ENCODE results near the gene FAM98A.

The FAM98A gene

DNA sequence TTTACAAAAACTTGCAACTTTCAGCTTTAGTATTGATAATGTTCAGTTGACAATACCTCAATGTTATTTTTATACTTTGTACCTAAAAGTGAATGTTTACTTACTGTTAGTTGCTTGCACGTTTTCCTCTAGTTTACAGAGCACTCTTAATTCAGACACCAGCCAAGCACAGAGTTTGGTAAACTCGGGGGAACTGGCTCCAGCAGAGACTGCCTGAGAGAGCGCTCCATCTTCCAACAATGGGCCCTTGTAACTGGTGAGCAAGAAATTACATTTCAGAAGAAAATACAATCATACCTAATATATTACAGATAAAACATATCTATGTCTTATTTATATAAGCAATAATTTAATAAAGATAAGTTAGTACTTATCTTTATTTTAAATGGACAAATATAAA lies 3.7 kb downstream of the FAM98A start:
- DNase-seq, result no peak

DNA sequence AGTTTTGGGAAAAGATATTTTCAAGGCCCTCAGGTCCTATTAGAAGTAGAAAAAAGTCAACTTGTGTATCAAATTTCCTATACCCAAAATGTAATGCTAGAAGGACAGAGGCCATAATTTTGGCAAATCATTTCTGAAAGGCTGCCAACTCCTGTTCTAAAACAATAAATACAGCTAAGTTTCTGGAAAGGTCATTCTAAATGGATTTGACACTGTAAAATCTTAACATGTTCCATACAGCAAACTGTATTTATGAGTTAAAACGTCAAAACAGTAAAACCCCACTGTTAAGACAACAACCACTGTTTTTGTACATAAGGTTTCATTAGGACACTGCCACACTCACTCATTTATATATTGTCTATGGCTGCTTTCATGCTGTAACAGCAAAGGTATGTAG lies 9.7 kb downstream of the FAM98A start:
- no peak for DNase-seq

DNA sequence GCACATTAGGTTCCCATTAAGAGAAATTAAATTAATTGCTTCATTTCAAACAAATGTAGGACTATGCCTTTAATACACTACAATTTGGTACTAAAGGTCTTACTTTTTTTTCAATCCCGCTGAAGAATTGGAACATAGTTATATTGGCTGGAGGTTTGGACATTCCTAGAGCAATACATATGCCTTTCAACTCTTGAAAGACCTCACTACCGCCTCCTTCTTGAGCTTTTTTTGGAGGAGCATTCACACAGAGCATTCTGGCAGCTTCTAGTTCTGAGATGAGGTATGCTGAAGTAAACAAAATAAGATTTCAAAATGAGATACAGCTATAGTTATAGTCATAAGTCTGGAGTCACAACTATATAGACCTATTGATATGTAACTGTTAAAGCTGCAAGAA lies 10.9 kb downstream of the FAM98A start:
- no peak for DNase-seq

DNA sequence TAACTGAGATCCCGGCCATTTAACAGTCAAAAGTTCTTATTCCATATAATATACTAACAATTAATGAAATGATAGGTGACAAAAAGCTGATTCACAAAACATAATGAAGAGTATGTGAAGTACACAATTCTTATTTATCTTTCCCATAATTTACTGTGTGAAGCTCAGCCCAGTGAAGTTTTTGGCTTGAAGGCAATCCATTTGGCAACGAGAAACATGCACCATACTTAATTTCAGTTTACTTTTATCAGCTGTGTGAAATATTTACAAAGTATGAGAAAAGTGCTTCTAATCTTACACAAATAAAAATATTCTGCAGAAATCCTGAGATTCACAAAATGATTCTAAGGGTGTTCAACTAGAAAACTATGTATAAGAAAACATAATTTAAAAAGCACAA lies 12.3 kb downstream of the FAM98A start:
- no peak for DNase-seq

DNA sequence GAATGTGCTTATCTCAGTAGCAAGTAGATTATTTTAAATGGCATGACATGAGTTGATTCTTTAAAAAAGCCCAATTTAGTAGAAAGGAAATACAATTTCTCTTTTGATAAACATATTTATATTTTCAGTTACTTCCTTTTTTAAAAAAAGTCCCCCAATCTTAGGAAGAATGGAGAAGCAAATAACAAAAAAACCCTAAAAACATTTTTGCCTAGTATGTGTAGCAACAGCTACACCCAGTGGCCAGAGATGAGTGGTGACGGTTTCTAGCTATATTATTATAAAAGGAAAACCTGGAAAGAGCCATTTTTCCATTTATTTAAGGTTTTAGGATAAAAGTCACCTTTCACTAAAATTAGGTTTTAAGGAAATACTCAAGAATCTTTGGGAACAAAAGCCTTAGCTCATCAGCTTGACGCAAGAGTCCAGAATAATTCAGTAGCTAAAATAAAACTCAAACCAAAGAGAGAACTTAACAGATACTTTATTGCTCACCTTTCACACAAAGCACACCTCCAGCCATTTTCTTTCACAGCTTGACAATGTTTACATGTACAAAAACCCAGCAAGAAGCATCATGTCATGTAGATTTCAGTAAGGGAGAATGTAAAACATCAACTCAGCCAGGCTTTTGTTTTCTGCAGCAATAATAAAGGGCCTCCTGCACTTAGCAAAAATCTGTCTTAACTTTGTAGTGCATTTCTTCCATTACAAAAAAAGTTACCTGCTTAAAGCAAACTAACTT lies 15.7 kb downstream of the FAM98A start:
- peak; percentile 39 for DNase-seq

DNA sequence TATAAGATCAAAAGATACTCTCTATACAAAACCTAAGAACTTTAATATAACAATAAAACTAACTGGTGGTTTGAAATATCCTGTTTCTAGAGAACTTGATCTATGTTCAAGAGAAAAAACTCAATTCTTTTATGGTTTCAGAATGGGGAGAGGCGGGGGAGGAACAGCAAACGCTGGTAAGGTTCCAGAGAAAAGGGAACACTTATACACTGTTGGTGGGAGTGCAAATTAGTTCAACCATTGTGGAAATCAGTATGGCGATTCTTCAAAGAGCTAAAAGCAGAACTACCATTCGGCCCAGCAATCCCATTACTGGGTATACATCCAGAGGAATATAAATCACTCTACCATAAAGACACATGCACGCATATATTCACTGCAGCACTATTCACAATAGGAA lies 17.2 kb downstream of the FAM98A start:
- no peak for DNase-seq

DNA sequence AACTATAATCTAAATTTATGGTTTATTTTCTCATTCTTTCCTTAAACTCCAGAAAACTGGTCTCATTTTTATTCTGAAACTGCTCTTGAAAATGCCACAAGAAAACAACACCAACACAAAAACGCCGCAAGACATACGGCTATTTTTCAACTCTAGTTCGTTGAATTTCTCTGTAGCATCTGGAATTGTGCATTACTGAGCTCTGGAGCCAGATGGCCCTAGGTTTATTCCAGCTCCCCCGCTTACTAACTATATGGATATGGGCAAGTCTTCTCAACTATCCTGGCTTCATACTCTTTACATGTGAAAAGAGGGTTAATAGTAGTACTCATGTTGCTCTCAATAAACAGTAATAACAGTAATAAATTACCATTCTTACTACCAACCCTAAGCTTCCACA lies 19.9 kb downstream of the FAM98A start:
- DNase-seq, result no peak

DNA sequence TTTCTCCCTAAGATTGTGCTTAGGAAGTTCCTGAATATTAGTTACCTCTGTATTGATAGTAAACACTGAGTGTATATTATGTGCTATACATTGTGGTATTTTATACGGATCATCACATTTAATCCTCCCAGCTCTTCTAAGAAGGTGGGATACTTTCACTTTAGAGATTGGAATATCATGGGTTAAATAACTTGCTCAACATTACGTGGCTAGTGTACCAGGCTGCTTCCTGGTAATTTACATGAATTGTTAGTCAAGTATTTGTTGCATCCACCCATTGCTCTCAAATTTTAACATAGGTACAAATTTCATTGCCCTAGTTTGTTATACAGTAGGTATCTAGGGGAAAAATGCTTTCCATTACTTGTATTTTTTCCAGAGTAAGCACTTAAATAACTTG lies 21.4 kb downstream of the FAM98A start:
- no peak for DNase-seq

DNA sequence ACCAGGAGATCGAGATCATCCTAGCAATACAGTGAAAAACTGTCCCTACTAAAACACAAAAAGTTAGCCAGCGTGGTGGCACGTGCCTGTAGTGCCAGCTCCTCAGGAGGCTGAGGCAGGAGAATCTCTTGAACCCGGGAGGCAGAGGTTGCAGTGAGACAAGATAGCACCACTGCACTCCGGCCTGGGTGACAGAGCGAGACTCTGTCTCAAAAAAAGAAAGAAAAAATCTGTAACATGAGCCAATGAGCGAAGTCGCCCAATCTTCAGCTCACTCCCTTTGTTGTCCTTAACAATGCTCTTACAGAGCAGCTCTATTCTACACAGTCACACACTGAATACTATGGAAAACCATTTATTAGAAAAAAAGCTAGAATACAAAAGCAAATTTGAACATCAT lies 22.0 kb downstream of the FAM98A start:
- DNase-seq, result no peak

DNA sequence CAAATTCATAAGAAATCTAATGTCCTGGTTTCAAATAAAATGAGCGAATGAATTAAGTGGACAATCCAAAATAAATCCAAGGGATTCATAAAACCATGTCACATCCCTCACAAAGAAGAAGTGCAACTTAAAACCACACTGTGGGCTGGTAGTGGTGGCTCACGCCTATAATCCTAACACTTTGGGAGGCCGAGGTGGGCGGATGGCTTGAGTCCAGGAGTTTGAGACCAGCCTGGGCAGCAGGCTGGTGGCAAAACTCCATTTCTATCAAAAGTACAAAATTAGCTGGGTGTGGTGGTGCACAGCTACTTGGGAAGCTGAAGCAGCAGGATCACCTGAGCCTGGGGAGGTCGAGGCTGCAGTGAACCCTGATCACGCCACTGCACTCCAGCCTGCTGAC lies 25.4 kb downstream of the FAM98A start:
- DNase-seq, result no peak

DNA sequence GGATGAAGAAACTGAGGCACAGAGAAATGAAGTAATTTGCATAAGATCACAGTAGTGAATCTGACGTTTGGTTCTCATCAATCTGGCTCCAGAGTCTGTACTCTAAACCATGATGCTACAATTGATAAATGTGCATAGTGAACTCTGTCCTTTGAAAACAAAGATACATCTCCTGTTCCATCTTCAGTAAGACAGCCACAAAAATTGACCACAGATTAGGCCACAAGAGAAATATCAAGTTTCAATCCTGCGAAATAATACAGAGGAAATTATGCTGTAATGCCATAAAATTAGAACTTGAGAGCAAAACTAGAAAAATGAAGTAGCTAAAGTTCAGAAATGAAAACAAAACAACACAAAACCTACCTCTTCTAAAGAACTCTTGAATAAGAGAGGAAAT lies 28.4 kb downstream of the FAM98A start:
- DNase-seq, result no peak

DNA sequence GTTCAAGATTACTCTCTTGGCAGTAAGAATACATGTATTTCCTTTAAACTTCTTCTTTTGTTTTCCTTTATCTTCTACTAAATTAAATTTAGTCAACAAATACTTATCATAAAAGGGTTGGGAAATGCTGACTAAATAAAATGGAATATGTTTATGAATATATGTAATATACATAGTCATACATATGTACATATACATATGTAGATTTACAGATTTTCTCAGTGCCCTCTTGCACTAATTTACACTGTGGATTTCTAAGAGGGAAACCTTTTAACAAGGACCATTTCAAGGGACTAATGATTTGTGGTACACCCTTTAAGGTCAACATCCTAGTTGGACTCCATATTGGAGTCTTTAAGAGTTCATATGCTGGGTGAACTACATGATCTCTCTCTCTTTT lies 37.2 kb downstream of the FAM98A start:
- DNase-seq, result no peak

DNA sequence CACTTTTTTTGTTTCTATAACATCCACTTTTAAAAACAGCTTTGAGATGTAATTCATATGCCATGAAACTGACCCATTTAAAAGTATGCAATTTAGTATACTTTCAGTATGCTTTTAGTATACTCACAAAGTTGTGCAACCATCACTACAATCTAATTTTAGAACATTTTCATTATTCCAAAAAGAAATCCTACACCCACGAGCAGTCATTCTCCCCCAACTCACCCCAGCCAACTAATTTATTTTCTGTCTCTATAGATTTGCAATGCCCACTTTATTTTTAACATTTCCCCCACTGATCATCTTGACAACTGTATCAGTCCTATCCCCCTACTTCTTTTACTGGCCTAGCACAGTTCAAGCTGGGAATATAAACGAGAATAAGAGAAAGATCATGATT lies 39.1 kb downstream of the FAM98A start:
- no peak for DNase-seq

DNA sequence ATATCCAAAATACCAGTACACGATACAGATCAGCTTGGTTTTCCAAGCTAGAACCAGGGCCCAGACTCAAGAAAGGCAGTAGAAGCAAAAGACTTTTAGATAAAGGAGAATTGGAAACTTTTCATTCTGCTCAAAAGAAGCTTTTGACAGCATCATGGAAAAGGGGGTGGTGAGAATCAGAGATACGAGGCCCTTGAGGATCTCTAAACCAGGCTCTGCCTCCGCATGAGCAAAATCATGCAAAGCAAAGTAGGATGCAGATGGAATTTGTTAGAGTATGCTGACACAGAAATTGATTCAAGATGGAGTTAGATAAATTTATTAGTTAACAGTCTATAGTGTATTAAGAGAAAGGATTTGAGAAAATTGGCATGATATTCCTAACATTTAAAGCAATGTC lies 39.8 kb downstream of the FAM98A start:
- DNase-seq, result no peak

DNA sequence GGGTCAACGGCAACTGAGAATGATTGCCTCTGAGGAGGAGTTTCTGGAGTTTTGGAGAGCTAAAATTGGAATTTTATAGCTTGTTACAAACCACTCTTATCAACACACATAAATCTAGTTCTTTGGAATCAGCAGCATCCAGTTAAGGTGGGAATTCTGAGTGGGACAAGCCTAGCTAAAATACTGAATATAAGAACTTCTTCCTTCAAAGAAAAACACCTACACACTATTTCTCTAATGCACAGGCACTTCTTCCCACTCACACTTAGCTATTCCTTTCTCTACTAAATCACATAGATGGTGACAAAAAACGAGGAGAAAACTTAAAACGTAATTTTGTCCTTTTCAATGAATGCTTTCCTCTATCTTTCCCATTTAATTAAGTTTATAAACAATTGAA lies 43.4 kb downstream of the FAM98A start:
- DNase-seq, result no peak

DNA sequence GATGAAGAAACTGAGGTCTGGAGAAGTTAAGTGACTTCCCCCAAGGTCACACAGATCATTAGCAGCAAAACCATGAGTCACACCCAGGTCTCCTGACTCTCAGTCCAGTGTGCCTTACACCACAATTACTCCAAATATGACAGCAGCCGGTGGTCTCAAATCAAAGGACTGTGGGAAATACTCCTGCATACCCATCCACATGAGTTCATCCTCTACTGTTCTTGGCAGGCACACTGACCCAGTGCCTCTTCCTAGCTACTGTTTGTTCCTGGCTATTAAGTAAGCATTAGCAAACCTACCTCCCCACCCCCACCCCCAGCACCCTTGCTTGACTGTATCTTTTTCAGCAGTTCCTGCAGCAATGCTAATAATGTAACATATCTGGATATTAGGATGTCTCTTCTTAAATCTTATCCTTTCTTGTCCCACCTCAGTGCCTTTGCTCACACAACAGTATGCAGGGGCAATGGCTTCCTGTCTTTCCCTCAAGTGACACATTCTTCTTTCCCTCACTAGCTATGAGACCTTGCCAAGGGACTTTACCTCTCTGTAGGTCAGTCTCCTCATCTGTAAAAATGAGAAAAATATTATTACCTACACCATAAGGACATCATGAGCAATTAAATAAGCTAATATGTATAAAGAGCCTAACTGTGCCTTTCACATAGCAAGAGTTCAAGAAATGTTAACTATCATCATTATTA lies 46.2 kb downstream of the FAM98A start:
- DNase-seq, result no peak

DNA sequence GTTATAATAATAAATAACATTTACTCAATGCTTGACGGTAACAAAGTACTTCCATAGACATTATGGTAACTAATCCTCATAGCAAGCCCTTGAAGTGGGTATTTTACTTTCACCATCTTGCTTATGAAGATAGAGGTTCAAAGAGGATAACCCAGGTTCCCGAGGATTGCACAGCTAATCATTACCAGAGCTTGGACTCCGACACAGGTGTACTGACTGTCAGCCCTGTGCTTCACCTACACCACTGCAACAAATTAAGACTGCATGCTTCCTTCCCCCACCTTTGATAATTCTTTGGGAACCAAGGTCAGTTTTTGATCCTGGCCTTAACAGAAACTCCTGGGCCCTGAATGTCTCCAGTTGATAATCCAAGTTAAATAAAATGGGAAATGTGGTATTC lies 48.9 kb downstream of the FAM98A start:
- no peak for DNase-seq

DNA sequence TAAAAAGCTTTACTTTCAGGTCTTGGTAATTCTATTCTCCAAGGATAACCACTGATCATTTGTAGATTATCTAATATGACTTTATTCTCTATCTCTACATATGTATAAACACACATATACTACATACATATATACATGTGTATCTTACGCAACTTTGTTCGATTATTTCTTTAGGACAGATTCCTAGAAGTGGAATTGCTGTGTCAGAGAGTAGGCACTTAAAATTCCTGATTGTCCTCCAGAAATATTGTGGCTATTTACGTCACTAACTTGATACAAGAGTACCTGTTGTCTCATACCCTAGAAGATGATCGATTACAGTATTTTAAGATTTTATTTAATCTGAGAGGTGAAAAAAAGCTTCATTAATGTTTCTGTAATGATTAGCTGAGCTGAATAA lies 57.9 kb downstream of the FAM98A start:
- DNase-seq, result no peak

DNA sequence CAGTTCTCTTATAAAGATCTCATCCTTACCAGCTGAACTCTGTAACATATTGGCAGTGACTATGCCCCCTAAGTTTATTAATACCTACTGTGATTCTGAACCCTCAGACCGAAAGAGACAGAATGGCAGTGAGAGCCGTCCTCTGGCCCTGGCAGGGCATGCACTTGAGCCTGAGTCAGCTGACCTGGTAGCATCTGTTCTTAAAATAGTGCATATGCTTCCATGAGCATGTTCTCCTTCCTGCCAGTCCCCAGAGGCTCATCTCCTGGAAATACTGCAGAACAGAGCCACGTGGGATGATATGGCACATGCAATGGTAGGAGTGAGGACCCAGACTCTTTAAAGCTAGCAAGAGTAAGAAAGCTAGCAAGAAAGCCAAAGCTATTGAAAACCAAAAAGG lies 63.7 kb downstream of the FAM98A start:
- no peak for DNase-seq
